ENCODE results near the gene BPIFB6. TPM values are rescaled to one million over a fixed set of nuclear protein-coding genes. Genes with fewer than 3 reads are reported as not detected.

BPIFB6 gene
- total RNA-seq, 6 experiments from 2014 or later, result not detected

DNA sequence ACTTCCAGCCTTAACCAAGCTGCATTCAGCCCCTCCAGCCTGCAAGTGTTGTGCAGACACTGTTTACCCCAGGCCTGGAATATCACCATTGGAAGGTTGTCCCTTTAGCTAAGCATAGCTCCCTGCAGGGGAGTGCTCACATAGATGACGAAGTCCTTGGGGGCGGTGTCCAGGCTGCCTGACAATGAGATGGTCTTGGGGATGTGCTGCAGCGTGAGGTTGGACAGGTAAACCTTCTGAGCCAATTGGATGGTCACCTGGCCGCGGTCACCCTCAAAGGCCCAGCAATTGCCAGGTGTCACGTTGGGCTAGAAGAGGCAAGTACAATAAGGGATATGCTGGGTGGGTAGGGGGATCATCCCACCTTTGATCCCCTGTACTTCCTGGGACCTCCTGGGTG lies 45.9 kb upstream of the BPIFB6 start:
- Mint-ChIP-seq H3K27ac (no peak overlapping the region), H3K27me3 (ENCODE audit: insufficient read depth) (peaks cover 20% of the 10 kb centered on the region), H3K36me3 (ENCODE audit: low read depth) (no peaks in the 10 kb centered on the region), H3K4me1 (ENCODE audit: low read depth) (no peaks in the 10 kb centered on the region), H3K9me3 (no peaks in the 10 kb centered on the region), H3K4me3 (no peak overlapping the region)
- TF ChIP-seq, protein P1, sequence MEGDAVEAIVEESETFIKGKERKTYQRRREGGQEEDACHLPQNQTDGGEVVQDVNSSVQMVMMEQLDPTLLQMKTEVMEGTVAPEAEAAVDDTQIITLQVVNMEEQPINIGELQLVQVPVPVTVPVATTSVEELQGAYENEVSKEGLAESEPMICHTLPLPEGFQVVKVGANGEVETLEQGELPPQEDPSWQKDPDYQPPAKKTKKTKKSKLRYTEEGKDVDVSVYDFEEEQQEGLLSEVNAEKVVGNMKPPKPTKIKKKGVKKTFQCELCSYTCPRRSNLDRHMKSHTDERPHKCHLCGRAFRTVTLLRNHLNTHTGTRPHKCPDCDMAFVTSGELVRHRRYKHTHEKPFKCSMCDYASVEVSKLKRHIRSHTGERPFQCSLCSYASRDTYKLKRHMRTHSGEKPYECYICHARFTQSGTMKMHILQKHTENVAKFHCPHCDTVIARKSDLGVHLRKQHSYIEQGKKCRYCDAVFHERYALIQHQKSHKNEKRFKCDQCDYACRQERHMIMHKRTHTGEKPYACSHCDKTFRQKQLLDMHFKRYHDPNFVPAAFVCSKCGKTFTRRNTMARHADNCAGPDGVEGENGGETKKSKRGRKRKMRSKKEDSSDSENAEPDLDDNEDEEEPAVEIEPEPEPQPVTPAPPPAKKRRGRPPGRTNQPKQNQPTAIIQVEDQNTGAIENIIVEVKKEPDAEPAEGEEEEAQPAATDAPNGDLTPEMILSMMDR (IDR thresholded peaks at IDR 0.05), result no peak
- no peak for DNase-seq

DNA sequence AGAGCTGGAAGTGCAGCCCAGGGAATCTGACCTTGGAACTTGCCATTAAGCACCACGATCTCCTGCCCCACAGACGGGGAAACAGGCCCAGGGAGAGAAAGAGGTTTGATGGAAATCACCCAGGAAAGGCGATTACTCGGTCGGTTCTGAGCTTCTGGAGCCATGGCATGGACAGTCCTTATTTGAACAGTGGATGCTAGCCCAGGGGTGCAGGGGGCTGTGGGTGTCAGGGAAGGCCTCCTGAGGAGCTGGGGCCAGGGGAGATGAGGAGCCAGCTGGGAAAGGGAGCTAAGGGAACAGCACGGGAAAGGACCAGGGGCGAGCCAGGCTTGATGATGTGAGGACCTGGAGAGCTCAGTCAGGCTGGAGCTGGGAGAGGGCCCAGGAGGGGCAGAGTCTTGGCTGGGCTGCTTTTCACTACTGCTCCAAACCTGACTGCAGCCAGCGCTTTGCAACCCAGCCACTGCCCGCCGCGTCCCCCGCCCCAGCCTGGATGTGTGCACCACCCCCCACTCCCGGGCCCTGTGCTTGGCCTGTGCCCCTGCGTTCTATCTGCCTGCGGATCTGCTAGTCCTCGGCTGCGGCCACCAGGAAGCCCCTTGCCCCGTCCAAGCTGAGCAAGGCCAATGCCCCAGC lies 45.0 kb upstream of the BPIFB6 start:
- Mint-ChIP-seq H3K27ac (no peak overlapping the region), H3K27me3 (ENCODE audit: insufficient read depth) (peaks cover 20% of the 10 kb centered on the region), H3K9me3 (no peaks in the 10 kb centered on the region), H3K4me1 (ENCODE audit: low read depth) (no peaks in the 10 kb centered on the region), H3K4me3 (no peak overlapping the region), H3K36me3 (ENCODE audit: low read depth) (no peaks in the 10 kb centered on the region)
- DNase-seq, result no peak
- TF ChIP-seq, protein P1 (IDR thresholded peaks at IDR 0.05), result no peak

- Mint-ChIP-seq H3K4me1 (ENCODE audit: low read depth) (no peaks in the 10 kb centered on the region), H3K36me3 (ENCODE audit: low read depth) (no peaks in the 10 kb centered on the region), H3K9me3 (no peaks in the 10 kb centered on the region), H3K4me3 (no peak overlapping the region), H3K27me3 (ENCODE audit: insufficient read depth) (peaks cover 21% of the 10 kb centered on the region), H3K27ac (no peak overlapping the region)
- TF ChIP-seq, protein P1 (IDR thresholded peaks at IDR 0.05), result no peak
- DNase-seq, result no peak
Observed at GRCh38 chr20:32987044-32987825, 44.2 kb upstream of the BPIFB6 start.

- no peak overlapping the region for H3K4me3 Mint-ChIP-seq
- H3K27me3 Mint-ChIP-seq (ENCODE audit: insufficient read depth), result peaks cover 25% of the 10 kb centered on the region
- H3K9me3 Mint-ChIP-seq, result no peaks in the 10 kb centered on the region
- TF ChIP-seq, protein P1 (IDR thresholded peaks at IDR 0.05), result no peak
- no peak for DNase-seq
- H3K36me3 Mint-ChIP-seq (ENCODE audit: low read depth), result no peaks in the 10 kb centered on the region
- H3K27ac Mint-ChIP-seq, result no peak overlapping the region
- no peaks in the 10 kb centered on the region for H3K4me1 Mint-ChIP-seq (ENCODE audit: low read depth)
Observed at GRCh38 chr20:32988008-32988407, 43.4 kb upstream of the BPIFB6 start.

DNA sequence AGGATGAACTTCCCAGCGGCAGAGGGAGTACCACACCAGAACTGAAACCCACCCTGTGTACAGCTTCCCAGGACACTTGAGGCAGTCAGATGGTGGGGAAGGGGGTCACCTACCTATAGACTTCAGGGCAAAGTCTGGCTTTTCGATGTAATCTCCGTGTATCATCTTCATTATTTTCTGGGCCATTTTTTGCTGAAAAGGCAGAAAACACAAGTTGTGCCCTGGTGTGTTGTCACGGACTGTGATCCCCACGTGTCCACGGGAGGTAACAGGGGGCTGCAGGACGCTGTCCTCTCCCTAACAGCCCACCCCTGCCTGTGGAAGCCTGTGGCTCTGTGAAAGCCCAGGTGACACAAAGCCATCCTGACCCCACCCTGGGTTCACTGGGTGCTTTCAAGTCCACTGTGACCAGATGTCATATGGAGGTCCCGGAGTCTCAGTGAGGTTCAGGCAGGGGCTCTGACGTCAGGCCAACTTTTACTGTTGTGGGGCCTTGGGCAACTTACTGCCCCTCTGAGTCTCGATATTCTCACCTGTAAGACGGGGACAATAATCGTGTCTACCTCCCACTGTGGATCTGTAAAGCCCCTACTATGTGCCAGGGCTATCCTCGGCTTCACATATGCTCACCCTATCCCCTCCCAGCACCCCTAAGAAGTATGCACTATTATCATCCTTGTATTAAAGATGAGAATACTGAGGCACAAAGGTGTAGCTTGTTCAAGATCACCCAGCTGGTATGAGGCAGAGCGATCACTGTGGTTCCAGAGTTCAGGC lies 41.8 kb upstream of the BPIFB6 start:
- DNase-seq, result no peak
- Mint-ChIP-seq H3K4me3 (no peak overlapping the region), H3K4me1 (ENCODE audit: low read depth) (no peaks in the 10 kb centered on the region), H3K36me3 (ENCODE audit: low read depth) (no peaks in the 10 kb centered on the region), H3K9me3 (peaks cover 6% of the 10 kb centered on the region), H3K27me3 (ENCODE audit: insufficient read depth) (peaks cover 38% of the 10 kb centered on the region), H3K27ac (no peak overlapping the region)
- TF ChIP-seq, protein P1 (IDR thresholded peaks at IDR 0.05), result no peak
